ENCODE measurements around the gene AMZ1.
"Not testable (repeated sequence)": the region's sequence is repeated elsewhere in the genome, so short reads cannot be mapped to it uniquely, and the experiment has no call there.

AMZ1 gene

GRCh38 chr7:2691932-2692439 is 4.0 kb downstream of the AMZ1 start:
- not testable (repeated sequence) for DNase-seq (ENCODE audit: low spot score)

DNA sequence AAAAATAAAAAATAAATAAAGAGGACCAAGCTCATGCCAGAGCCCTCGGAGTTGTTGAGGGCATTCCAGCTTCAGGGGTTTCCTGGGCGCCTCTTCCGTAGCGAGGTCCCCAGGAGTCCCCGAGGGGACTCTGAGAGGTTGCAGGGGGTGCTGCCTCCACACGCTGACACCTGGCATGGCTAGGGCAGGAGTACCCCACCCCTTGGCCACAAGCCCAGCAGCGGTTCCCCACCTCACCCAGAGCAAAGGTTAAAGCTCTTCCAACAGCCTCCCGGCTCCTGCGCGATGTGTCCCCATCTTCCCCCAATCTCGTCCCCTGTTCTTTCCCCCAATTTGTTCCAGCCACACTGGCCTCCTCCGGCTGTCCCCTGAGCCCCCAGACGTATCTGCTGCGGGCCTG is 4.5 kb downstream of the AMZ1 start:
- DNase-seq (ENCODE audit: low spot score), result no peak

GRCh38 chr7:2693420-2694121 is 5.6 kb downstream of the AMZ1 start:
- peak; percentile 70 for DNase-seq (ENCODE audit: low spot score)

- not testable (repeated sequence) for DNase-seq (ENCODE audit: low spot score)
Measured at GRCh38 chr7:2694122-2694436, 6.1 kb downstream of the AMZ1 start.

- no peak for DNase-seq (ENCODE audit: low spot score)
Measured at GRCh38 chr7:2698581-2699288, 10.7 kb downstream of the AMZ1 start.

- no peak for DNase-seq (ENCODE audit: low spot score)
Measured at GRCh38 chr7:2699289-2699620, 11.3 kb downstream of the AMZ1 start.

GRCh38 chr7:2700141-2700850 is 12.3 kb downstream of the AMZ1 start:
- no peak for DNase-seq (ENCODE audit: low spot score)

DNA sequence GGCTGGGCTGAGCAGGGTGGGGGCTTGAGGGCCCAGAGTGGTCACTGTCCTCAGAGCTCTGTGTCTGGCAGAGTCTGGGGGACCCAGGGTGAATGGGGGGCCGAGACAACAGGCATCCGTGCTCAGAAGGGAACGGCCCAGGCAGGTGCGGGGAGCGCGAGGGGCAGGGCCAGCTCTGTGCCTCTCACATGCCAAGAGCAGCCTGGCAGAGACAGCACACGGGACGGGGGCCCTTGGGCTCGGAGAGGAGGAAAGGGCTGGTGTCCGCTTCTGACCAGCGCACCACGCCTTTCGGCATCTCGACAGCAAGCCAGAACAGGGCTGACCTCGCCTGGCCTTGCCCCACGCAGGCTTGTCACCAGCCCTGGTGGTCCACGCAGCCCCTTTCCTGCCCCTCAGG is 13.4 kb downstream of the AMZ1 start:
- DNase-seq (ENCODE audit: low spot score), result no peak

- no peak for DNase-seq (ENCODE audit: low spot score)
Measured at GRCh38 chr7:2701832-2702593, 14.0 kb downstream of the AMZ1 start.

DNA sequence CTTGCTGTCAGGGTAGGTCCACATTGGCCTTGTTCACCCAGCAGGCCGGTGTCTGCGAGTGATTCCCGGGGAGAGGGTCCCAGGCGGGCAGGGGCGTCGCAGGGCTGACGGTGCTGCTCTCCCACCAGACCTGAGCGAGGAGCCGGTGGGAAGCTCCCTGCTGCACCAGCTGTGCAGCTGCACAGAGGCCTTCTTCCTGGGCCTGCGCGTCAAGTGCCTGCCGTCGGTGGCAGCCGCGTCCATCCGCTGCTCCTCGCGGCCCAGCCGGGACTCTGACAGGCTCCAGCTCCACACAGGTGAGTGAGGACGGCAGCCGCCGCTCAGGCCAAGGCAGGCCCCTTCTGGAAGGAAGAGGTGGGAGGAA is 14.6 kb downstream of the AMZ1 start:
- DNase-seq (ENCODE audit: low spot score), result no peak

- DNase-seq (ENCODE audit: low spot score), result no peak
Measured at GRCh38 chr7:2705371-2706096, 17.5 kb downstream of the AMZ1 start.

- no peak for DNase-seq (ENCODE audit: low spot score)
Measured at GRCh38 chr7:2706685-2707126, 18.7 kb downstream of the AMZ1 start.

DNA sequence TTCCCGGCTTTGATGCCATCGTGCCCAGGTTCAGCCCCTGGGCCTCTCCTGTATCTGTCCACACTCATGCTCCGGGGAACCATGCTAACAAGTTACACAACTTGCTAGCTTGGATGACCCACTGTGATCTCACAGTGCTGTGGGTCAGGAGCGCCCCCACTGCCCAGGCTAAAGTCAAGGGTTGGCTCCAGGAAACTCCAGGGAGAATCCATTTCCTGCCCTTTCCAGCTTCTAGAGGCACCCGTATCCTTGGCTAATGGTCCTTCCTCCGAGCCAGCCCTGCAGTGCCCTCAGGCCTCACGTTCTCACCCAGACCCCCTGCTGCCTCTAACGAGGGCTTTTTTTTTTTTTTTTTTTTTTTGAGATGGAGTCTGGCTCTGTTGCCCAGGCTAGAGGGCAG is 19.5 kb downstream of the AMZ1 start:
- no peak for DNase-seq (ENCODE audit: low spot score)

- DNase-seq (ENCODE audit: low spot score), result no peak
Measured at GRCh38 chr7:2708041-2708440, 20.0 kb downstream of the AMZ1 start.

DNA sequence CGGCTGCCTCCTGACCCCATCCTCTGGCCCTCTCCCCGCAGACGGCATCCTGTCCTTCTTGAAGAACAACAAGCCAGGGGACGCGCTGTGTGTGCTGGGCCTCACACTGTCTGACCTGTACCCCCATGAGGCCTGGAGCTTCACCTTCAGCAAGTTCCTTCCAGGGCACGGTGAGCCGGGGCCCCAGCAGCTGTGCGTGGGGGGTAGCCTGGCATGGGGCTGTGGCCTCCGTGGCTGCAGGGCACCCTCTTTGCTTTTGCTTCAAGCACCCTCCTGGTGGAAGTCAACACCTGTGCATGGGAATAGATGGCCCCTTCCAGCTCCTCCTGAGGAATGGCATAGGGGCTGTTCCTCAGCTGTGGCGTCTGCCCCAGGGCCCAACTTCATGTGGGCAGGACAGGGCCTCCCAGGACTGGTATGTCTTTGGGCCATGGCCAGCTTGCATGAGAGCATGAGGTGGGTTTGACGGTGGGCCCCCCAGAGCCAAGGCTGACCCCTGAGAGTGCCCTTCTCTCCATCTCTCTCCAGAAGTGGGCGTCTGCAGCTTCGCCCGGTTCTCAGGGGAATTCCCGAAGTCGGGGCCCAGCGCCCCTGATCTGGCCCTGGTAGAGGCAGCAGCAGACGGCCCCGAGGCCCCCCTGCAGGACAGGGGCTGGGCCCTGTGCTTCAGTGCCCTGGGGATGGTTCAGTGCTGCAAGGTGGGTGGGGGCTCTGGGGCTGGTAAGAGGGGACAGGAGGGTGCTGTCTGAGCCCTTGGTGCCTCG is 20.7 kb downstream of the AMZ1 start:
- DNase-seq (ENCODE audit: low spot score), result no peak

DNA sequence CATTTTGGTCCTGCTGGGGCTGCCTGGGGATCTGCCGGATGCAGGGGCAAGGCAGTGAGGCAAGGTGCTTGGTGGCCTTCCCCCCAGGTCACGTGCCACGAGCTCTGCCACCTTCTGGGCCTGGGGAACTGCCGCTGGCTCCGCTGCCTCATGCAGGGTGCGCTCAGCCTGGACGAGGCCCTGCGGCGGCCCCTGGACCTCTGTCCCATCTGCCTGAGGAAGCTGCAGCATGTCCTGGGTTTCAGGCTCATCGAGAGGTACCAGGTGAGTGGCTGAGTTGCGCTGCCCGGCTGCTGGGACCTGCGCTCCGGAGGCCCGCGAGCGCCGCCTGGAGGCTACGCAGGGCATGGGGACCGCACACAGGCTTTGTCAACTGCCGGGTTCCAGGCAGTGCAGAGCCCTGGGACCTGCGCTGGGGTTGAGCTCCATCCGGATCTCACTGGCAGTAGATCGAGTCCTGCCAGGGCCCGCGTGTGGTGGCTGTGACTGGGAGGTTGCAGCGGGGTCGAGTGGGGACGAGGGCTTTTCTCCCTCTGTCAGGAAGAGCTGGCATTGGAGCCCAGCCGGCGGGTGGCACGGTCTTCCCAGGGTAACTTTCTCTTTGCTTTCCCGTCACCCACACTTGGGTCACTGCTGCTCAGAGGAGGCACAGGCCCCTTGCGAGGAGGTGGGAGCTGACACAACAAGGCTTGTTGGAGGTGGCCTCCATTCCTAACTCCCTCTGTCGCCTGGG is 21.7 kb downstream of the AMZ1 start:
- DNase-seq (ENCODE audit: low spot score), result peak; percentile 64

DNA sequence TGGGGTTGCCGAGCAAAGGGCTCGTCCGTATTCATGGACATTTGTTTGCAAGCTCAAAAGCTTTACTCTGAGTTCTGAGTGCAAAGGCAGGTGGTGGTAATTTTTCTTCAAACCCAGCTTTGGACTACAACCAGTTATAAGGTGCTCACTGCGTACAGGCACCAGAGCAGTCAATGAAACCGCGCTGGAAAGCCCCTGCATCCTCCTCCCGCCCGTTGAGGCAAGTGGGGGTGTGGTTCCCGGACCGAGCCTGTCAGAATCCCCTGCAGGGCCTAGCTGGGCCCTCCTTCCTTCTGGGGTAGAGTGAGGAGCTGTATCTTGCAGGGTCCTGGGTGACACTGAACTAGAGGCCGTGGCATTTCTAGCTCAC is 22.3 kb downstream of the AMZ1 start:
- no peak for DNase-seq (ENCODE audit: low spot score)

DNA sequence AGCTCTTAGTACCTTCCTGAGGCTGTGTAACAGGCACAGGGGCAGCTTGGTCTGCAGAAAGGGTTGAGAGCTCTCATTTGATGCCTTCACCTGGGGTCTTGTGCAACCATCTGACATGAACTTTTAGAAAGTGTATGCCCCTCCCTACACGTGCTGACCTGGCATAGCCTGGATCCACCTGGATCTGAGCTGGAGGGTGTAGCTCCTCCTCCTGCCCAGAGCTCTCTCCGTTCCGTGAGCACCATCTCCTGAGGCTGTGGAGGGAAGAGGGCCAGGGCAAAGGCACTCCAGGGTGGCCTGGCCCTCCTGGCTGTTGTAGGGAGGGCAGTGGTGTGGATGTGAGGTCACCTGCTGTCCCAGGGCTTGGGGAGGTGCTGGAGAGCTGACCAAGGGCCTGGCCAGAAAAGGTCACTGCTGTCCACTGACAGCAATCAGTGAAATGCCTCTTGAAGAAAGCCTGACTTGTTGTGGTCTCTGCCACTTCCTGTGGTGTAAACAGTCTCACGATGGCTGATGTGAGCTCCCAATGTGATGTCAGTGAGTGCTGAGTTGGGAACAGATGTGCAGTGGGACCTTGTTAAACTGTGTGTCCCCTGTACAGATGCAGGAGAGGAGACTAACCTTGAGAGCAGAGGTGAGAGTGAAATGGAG is 23.0 kb downstream of the AMZ1 start:
- DNase-seq (ENCODE audit: low spot score), result peak; percentile 13

- DNase-seq (ENCODE audit: low spot score), result no peak
Measured at GRCh38 chr7:2711895-2712675, 24.1 kb downstream of the AMZ1 start.

All from kidney tubule cell (primary cell).